ENCODE data around the gene RNF7. TPM values are rescaled to one million over a fixed set of nuclear protein-coding genes. Genes with fewer than 3 reads are reported as not detected.

The RNF7 gene
- total RNA-seq, 6 experiments from 2014 or later = 135 to 170 (median 139) TPM

DNA sequence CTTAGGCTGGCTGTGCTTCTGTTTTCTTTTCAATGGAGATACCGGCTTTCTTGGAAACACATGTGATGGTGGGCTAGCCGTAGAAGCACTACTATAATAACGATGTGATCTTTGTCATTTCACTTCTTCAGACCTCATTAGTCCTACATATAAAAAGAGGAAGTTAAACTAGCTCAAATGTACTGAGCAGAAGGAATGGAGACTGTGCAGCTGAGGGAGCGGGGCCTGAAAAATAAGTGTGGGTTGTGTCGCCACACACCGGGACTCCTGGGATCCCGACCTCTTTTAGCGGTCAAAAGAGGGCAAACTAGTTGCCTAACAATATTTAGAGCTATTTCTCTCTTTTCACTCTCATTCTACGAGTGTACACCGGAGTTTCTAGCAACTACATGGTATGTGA, 1.0 kb upstream of the RNF7 start:
- no peak for DNase-seq
- Mint-ChIP-seq H3K4me1 (ENCODE audit: low read depth) (peaks cover 49% of the 10 kb centered on the region), H3K9me3 (no peaks in the 10 kb centered on the region), H3K27ac (no peak overlapping the region), H3K36me3 (ENCODE audit: low read depth) (peaks cover 5% of the 10 kb centered on the region), H3K4me3 (no peak overlapping the region), H3K27me3 (ENCODE audit: insufficient read depth) (no peaks in the 10 kb centered on the region; the same call in none of the 2 replicates)
- TF ChIP-seq, protein P1, sequence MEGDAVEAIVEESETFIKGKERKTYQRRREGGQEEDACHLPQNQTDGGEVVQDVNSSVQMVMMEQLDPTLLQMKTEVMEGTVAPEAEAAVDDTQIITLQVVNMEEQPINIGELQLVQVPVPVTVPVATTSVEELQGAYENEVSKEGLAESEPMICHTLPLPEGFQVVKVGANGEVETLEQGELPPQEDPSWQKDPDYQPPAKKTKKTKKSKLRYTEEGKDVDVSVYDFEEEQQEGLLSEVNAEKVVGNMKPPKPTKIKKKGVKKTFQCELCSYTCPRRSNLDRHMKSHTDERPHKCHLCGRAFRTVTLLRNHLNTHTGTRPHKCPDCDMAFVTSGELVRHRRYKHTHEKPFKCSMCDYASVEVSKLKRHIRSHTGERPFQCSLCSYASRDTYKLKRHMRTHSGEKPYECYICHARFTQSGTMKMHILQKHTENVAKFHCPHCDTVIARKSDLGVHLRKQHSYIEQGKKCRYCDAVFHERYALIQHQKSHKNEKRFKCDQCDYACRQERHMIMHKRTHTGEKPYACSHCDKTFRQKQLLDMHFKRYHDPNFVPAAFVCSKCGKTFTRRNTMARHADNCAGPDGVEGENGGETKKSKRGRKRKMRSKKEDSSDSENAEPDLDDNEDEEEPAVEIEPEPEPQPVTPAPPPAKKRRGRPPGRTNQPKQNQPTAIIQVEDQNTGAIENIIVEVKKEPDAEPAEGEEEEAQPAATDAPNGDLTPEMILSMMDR (IDR thresholded peaks at IDR 0.05) = no peak

DNA sequence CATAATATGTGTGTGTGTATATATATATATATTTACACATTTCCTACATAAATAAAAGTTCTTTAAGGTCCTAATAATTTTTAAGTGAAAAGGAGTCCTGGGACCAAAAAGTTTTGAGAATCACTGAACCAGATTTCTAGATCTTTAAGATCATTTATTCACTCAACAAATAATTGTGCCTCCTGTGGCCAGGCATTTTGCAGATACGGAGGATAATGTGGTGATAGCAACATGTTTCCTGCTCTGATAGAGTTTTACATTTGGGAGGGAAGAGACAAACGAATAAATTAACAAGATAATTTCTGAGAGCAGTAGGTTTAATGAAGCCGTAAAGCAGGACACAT, 448 bp upstream of the RNF7 start:
- no peaks in the 10 kb centered on the region for H3K9me3 Mint-ChIP-seq
- H3K4me1 Mint-ChIP-seq (ENCODE audit: low read depth) = peaks cover 53% of the 10 kb centered on the region
- no peak for DNase-seq
- TF ChIP-seq, protein P1 (IDR thresholded peaks at IDR 0.05) = no peak
- peak overlapping the region; percentile 97 for H3K4me3 Mint-ChIP-seq
- H3K36me3 Mint-ChIP-seq (ENCODE audit: low read depth) = peaks cover 5% of the 10 kb centered on the region
- peak overlapping the region; percentile 92 for H3K27ac Mint-ChIP-seq
- H3K27me3 Mint-ChIP-seq (ENCODE audit: insufficient read depth) = no peaks in the 10 kb centered on the region; the same call in none of the 2 replicates

DNA sequence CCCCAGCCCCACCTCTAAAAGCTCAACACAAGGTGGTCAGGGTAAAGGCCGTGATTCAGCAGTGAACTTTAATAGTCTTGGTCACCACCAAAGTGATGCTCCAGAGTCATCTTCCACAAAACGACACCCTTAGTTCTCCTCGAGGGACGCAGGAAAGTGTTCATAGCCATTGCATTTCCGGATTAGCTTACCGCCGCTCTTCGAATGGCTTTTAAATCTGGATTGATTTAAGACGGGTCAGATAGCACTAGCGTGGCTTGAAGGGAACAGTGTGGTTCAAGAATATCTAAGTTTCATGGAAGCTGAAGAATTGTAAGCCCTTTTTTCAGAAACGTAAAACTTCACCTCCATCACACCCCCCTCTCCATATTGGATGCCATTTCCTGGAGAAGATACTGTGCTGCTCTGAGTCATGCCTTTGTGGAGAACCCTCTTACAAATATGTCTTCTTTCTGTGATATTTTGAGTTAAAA, 829 bp downstream of the RNF7 start:
- DNase-seq = peak; percentile 34
- Mint-ChIP-seq H3K27me3 (ENCODE audit: insufficient read depth) (no peaks in the 10 kb centered on the region; the same call in none of the 2 replicates), H3K36me3 (ENCODE audit: low read depth) (peaks cover 5% of the 10 kb centered on the region), H3K4me3 (peak overlapping the region; percentile 97), H3K4me1 (ENCODE audit: low read depth) (peaks cover 54% of the 10 kb centered on the region), H3K9me3 (no peaks in the 10 kb centered on the region), H3K27ac (peak overlapping the region; percentile 93)
- TF ChIP-seq, protein P1 (IDR thresholded peaks at IDR 0.05) = no peak

DNA sequence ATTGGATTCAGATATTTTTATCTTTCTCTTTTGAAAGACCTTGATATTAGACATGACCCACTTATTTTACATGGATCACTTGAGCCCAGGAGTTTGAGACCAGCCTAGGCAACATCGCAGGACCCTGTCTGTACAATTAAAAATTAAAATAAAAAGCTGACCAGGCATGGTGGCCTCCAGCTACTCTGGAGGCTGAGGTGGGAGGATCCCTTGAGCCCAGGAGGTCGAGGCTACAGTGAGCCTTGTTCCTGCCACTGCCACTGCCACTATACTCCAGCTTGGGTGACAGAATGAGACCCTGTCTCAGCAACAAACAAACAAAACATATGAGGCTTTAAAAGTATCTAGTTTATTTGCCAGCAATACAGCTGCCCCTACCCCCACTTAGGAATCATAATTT, 1.6 kb downstream of the RNF7 start:
- no peaks in the 10 kb centered on the region for H3K9me3 Mint-ChIP-seq
- no peak for DNase-seq
- TF ChIP-seq, protein P1 (IDR thresholded peaks at IDR 0.05) = no peak
- H3K27ac Mint-ChIP-seq = peak overlapping the region; percentile 93
- H3K36me3 Mint-ChIP-seq (ENCODE audit: low read depth) = peaks cover 12% of the 10 kb centered on the region
- H3K27me3 Mint-ChIP-seq (ENCODE audit: insufficient read depth) = no peaks in the 10 kb centered on the region; the same call in 1 of the 2 replicates
- peak overlapping the region; percentile 97 for H3K4me3 Mint-ChIP-seq
- peaks cover 51% of the 10 kb centered on the region for H3K4me1 Mint-ChIP-seq (ENCODE audit: low read depth)

DNA sequence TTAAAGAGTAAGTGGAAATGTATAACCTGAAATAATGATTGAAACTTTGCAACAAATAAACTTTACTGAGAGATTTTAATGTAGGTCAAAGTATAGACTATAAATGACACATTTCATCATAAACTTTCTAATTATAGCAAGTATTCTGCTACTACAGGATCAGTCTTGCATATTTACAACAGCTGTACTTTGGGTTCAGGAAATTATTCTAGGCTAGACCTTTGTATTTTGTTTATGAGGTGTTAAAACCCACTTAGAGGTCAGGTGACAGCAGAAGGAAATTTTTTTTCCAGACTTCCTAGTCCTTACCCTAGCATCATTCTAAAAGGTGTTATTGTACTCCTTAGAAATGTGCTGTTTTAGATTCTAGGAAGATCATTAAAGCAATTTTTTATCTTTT, 2.3 kb downstream of the RNF7 start:
- peaks cover 45% of the 10 kb centered on the region for H3K4me1 Mint-ChIP-seq (ENCODE audit: low read depth)
- H3K36me3 Mint-ChIP-seq (ENCODE audit: low read depth) = peaks cover 16% of the 10 kb centered on the region
- no peaks in the 10 kb centered on the region; the same call in 1 of the 2 replicates for H3K27me3 Mint-ChIP-seq (ENCODE audit: insufficient read depth)
- no peak for DNase-seq
- H3K9me3 Mint-ChIP-seq = no peaks in the 10 kb centered on the region
- TF ChIP-seq, protein P1 (IDR thresholded peaks at IDR 0.05) = no peak
- no peak overlapping the region for H3K27ac Mint-ChIP-seq
- peak overlapping the region; percentile 97 for H3K4me3 Mint-ChIP-seq

DNA sequence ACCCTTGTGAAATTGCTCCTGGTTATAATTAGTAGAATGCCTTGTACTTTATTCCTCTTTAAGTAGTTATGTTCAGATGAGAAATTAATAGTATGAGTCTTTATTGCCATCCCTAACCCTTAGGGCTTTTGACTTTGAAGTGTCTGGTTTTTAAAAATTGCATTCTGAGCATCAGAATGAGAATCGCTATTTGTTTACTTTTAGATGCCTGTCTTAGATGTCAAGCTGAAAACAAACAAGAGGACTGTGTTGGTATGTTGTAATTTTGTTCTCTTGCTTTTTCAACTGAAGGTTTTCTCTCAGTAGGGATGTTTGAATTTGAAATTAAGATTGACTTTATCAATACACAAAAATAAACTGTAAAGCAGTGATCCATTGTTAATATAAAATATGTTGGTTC, 5.2 kb downstream of the RNF7 start:
- no peak overlapping the region for H3K4me3 Mint-ChIP-seq
- DNase-seq = no peak
- TF ChIP-seq, protein P1 (IDR thresholded peaks at IDR 0.05) = no peak
- H3K4me1 Mint-ChIP-seq (ENCODE audit: low read depth) = peaks cover 29% of the 10 kb centered on the region
- no peaks in the 10 kb centered on the region; the same call in 1 of the 2 replicates for H3K27me3 Mint-ChIP-seq (ENCODE audit: insufficient read depth)
- H3K36me3 Mint-ChIP-seq (ENCODE audit: low read depth) = peaks cover 19% of the 10 kb centered on the region
- H3K27ac Mint-ChIP-seq = no peak overlapping the region
- no peaks in the 10 kb centered on the region for H3K9me3 Mint-ChIP-seq

All from HFFc6 (cell line).